HepG2 (cell line): ENCODE results near the gene PCBP2. TPM values are rescaled to one million over a fixed set of nuclear protein-coding genes. Genes with fewer than 3 reads are reported as not detected.

ENCODE experiments used
- ATAC-seq: fragments of 200-7000 bp; cut with Tn5 transposase; 3 replicates; pipeline ENCODE4 v1.9.1; 2020; ENCODE audit warnings: mild to moderate bottlenecking, moderate library complexity
- BruUV-seq: library from RNA; stranded (reverse); fragments of 400-500 nt; replicated peaks from 2 replicates; lab custom pipeline; 2021; lab: Mats Ljungman, UMichigan
- CTCF ChIA-PET: fragments of 300-600 bp; formaldehyde crosslinking; extraction: SDS; loops from one replicate; lab custom pipeline; 2021; ENCODE audit warnings: low total read pairs, inconsistent platforms, low intra/inter-chr PET ratio; lab: Yijun Ruan, JAX
- POLR2A ChIA-PET: fragments of 350-600 bp; sonication (Branson Sonifier 250); formaldehyde crosslinking; loops from one replicate; lab custom pipeline; 2020; ENCODE audit warnings: antibody characterized with exemption, inconsistent platforms; lab: Yijun Ruan, JAX
- DNase-seq: peaks from one replicate; pipeline ENCODE4 v3.0.0-alpha.2; 2015; ENCODE audit warnings: low spot score
- FAIRE-seq: peaks from 3 replicates; lab custom pipeline; 2011; peaks lifted over from hg19 to GRCh38; lab: Jason Lieb, UNC
- H2AFZ ChIP-seq: one replicate; pipeline ENCODE4 v1.6.1; 2011; ENCODE audit warnings: low read length, inconsistent platforms
- H3K27ac ChIP-seq: fragments of 300-600 bp; 3 replicates; pipeline ENCODE4 v1.8.0; 2011; ENCODE audit warnings: mixed run types, mild to moderate bottlenecking, mixed read lengths, low read length, inconsistent platforms; ENCODE audit not compliant: insufficient read depth; ENCODE audit errors: extremely low read length
- H3K27me3 ChIP-seq, 2 experiments: fragments of 200-600 bp in 1 of 2; 2 replicates in 1 of 2; 3 replicates in 1 of 2; pipeline versions ENCODE4 v1.6.0 to v1.8.0; 2011; ENCODE audit warnings: low read length in 2 of 2, mild to moderate bottlenecking in 2 of 2, moderate library complexity in 2 of 2, inconsistent platforms in 1 of 2; ENCODE audit not compliant: insufficient read depth in 2 of 2, control insufficient read depth in 1 of 2
- H3K36me3 ChIP-seq, 2 experiments: fragments of 200-600 bp in 1 of 2; replicated peaks in 1 of 2; 2 replicates in 1 of 2; 3 replicates in 1 of 2; pipeline versions ENCODE4 v1.5.1 to v1.8.0; 2011; ENCODE audit warnings: low read length in 2 of 2, inconsistent platforms in 1 of 2; ENCODE audit not compliant: insufficient read depth in 2 of 2, control insufficient read depth in 1 of 2
- H3K4me1 ChIP-seq: 2 replicates; pipeline ENCODE4 v1.5.1; 2012; ENCODE audit warnings: low read length, inconsistent platforms; ENCODE audit not compliant: insufficient read depth
- H3K4me2 ChIP-seq: 2 replicates; pipeline ENCODE4 v1.6.0; 2011; ENCODE audit warnings: low read depth, low read length, inconsistent platforms
- H3K4me3 ChIP-seq, 3 experiments: fragments of 200-600 bp in 1 of 3; sonication (generic), shearing (Covaris generic) in 1 of 3; replicated peaks in 1 of 3; 2 replicates each; pipeline ENCODE4 v1.5.1; 2011 to 2016; ENCODE audit warnings: low read length in 3 of 3, inconsistent platforms in 2 of 3, low read depth in 2 of 3, mild to moderate bottlenecking in 2 of 3, control low read depth in 1 of 3, mixed read lengths in 1 of 3; ENCODE audit not compliant: insufficient read depth in 1 of 3
- H3K79me2 ChIP-seq: one replicate; pipeline ENCODE4 v1.6.1; 2011; ENCODE audit warnings: low read length, inconsistent platforms; ENCODE audit not compliant: insufficient read depth
- H3K9ac ChIP-seq: 2 replicates; pipeline ENCODE4 v1.6.0; 2011; ENCODE audit warnings: mild to moderate bottlenecking, low read depth, low read length, inconsistent platforms; ENCODE audit not compliant: insufficient read depth
- H3K9me3 ChIP-seq: 2 replicates; pipeline ENCODE4 v1.5.1; 2012; ENCODE audit warnings: mild to moderate bottlenecking, low read length
- H4K20me1 ChIP-seq: 2 replicates; pipeline ENCODE4 v1.6.0; 2011; ENCODE audit warnings: inconsistent platforms, mild to moderate bottlenecking, low read length, moderate library complexity; ENCODE audit not compliant: insufficient read depth
- ARID2 ChIP-seq: sonication (generic); formaldehyde crosslinking; IDR thresholded peaks from 2 replicates; pipeline ENCODE4 v1.8.1; 2022; ENCODE audit warnings: mild to moderate bottlenecking, missing genetic modification reagents, borderline replicate concordance
- ARID4A ChIP-seq: sonication (generic); formaldehyde crosslinking; IDR thresholded peaks from 2 replicates; pipeline ENCODE4 v1.5.0; 2020; ENCODE audit warnings: mild to moderate bottlenecking, missing genetic modification reagents, borderline replicate concordance
- HNF1B ChIP-seq: sonication (generic); formaldehyde crosslinking; IDR thresholded peaks from 2 replicates; pipeline ENCODE4 v1.5.1; 2020; ENCODE audit warnings: mild to moderate bottlenecking, moderate library complexity, missing genetic modification reagents
- NR0B2 ChIP-seq: sonication (generic); formaldehyde crosslinking; IDR thresholded peaks from 2 replicates; pipeline ENCODE4 v1.4.0; 2020; ENCODE audit warnings: mild to moderate bottlenecking, missing genetic modification reagents
- POLR2AphosphoS5 ChIP-seq: IDR thresholded peaks from 2 replicates; pipeline ENCODE4 v1.6.1; 2012; ENCODE audit warnings: low read depth, low read length
- RARA ChIP-seq: IDR thresholded peaks from 2 replicates; pipeline ENCODE4 v1.6.1; 2016; ENCODE audit warnings: missing genetic modification reagents, missing compliant biosample characterization
- SAP130 ChIP-seq: IDR thresholded peaks from 2 replicates; pipeline ENCODE4 v1.6.1; 2016; ENCODE audit warnings: low read depth
- ZNF256 ChIP-seq: sonication (generic); formaldehyde crosslinking; conservative IDR thresholded peaks from 2 replicates; pipeline ENCODE4 v1.4.0; 2020; ENCODE audit warnings: missing genetic modification reagents
- ZNF33B ChIP-seq: sonication (generic); formaldehyde crosslinking; IDR thresholded peaks from 2 replicates; pipeline ENCODE4 v1.5.1; 2020; ENCODE audit warnings: mild to moderate bottlenecking, missing genetic modification reagents
- ZNF788 ChIP-seq: sonication (generic); formaldehyde crosslinking; IDR thresholded peaks from 2 replicates; pipeline ENCODE4 v1.5.0; 2020; ENCODE audit warnings: mild to moderate bottlenecking, missing genetic modification reagents, borderline replicate concordance
- ZSCAN5A ChIP-seq: sonication (generic); formaldehyde crosslinking; IDR thresholded peaks from 2 replicates; pipeline ENCODE4 v1.8.0; 2022; ENCODE audit warnings: mild to moderate bottlenecking, missing genetic modification reagents, borderline replicate concordance
- WGBS: methylation state at CpG from one replicate; pipeline ENCODE4 v1.1.6; 2017; ENCODE audit warnings: low lambda C conversion rate; 5-methylcytosine and 5-hydroxymethylcytosine counted together
- in situ Hi-C: cut with HindIII; loops from 2 replicates; pipeline ENCODE4 v1.10.0; 2017; ENCODE audit warnings: low pct_unique_long_range_greater_than_20kb; ENCODE audit not compliant: extremely low pct_ligation_motif_present
- intact Hi-C: fragments of 100-400 bp; cut with micrococcal nuclease; formaldehyde crosslinking; loops from one replicate; pipeline ENCODE4 v1.10.0; 2022; ENCODE audit not compliant: unreplicated experiment
- polyA plus RNA-seq, 8 experiments: library from polyadenylated mRNA; depleted of rRNA in 3 of 8; stranded (reverse) in 7 of 8; unstranded in 1 of 8; fragments of >200 nt; fragmentation: Illumina TruSeq in 4 of 8; extraction: Trizol in 4 of 8; gene quantifications; 2 replicates each; pipeline versions ENCODE4 v1.2.1 to v1.2.3, GENCODE V29; 2011 to 2016; ENCODE audit warnings: low read depth in 4 of 8, missing spikeins in 1 of 8, mixed read lengths in 1 of 8; ENCODE audit not compliant: insufficient read depth in 1 of 8
- total RNA-seq, 5 experiments: library from RNA; depleted of rRNA; stranded (reverse); fragments of >200 nt; fragmentation: Illumina TruSeq; extraction: Trizol; gene quantifications; 2 replicates each; pipeline ENCODE4 v1.2.3, GENCODE V29; 2016; ENCODE audit warnings: low read depth in 1 of 5

The PCBP2 gene
- total and polyA plus RNA-seq, 2 of the 13 experiments (the other 11 are each of a cell fraction or from before 2014, with no cell fraction given) = 154 to 345 TPM

- TF ChIP-seq ARID4A (CRISPR knock-in tag) (no peak), NR0B2 (no peak)
Measured at GRCh38 chr12:53499266-53500141, 47.6 kb downstream of the PCBP2 start, which contains the start of gene MAP3K12 (continued).

GRCh38 chr12:53500142-53500775 lies 48.4 kb downstream of the PCBP2 start:
- BruUV-seq = TSS peak; percentile 91
- DNase-seq = peak; percentile 44
- H3K4me1 ChIP-seq = peaks cover 54% of the 10 kb centered on the region
- no peak for FAIRE-seq
- peak overlapping the region; percentile 81 for H3K9ac ChIP-seq
- H2AFZ ChIP-seq = no peak overlapping the region
- in situ Hi-C loops = loop anchor here (5.0 kb wide), 1 partner anchor 173 kb away; no protein-coding TSS in a partner anchor
- H3K4me2 ChIP-seq = peak overlapping the region; percentile 90
- intact Hi-C loops = loop anchor here (2.0 kb wide), 2 partner anchors 151 to 179 kb away; partner anchors contain the start of gene AAAS
- peaks cover 6 to 14% of the 10 kb centered on the region in 2 experiments; a peak in 4 of 5 replicates for H3K36me3 ChIP-seq
- ChIA-PET CTCF (no interaction called here), POLR2A (interaction anchor here (0.7 to 3.4 kb wide), 42 partner anchors 8 to 780 kb away, joined by 3 to 58 read pairs (median 7); partner anchors contain the start of genes AAAS, ATF7, ATP5MC2 and CBX5)
- WGBS = 0% methylated on average over 8 of the region's 17 CpGs
- peak overlapping the region; percentile 88 for H3K27ac ChIP-seq
- H3K9me3 ChIP-seq = no peaks in the 10 kb centered on the region
- no peaks in the 10 kb centered on the region for H4K20me1 ChIP-seq
- H3K4me3 ChIP-seq = peak overlapping the region; percentile 69 to 78 (median 73)
- ATAC-seq = peak; percentile 80
- H3K27me3 ChIP-seq = no peaks in the 10 kb centered on the region; a peak in 1 of 5 replicates
- H3K79me2 ChIP-seq = peaks cover 16% of the 10 kb centered on the region
- TF ChIP-seq ARID2 (0 out of 2 replicates have a peak, but pooled peaks have one; percentile 78), HNF1B (CRISPR knock-in tag) (0 out of 2 replicates have a peak, but pooled peaks have one; percentile 8), ZNF33B (CRISPR knock-in tag) (0 out of 2 replicates have a peak, but pooled peaks have one; percentile 10), ZNF788 (CRISPR knock-in tag) (peak; percentile 63; the same call in 1 of the 2 replicates), RARA (CRISPR knock-in tag) (0 out of 2 replicates have a peak, but pooled peaks have one; percentile 4), POLR2AphosphoS5 (peak; percentile 59; the same call in 1 of the 2 replicates), ZNF256 (0 out of 2 replicates have a peak, but pooled peaks have one; percentile 43), ZSCAN5A (CRISPR knock-in tag) (0 out of 2 replicates have a peak, but pooled peaks have one; percentile 29), SAP130 (peak; percentile 63)
